SK-N-SH treated with all-trans-retinoic acid at 6 μM for 48 hours (cell line): ENCODE measurements around the gene HNF1A.

Experiments used
- ATAC-seq: fragments of 200-7000 bp; cut with Tn5 transposase; 3 replicates; pipeline ENCODE4 v1.9.1; 2020; ENCODE audit warnings: mild to moderate bottlenecking, moderate library complexity
- ARNTL ChIP-seq: fragments of 450-650 bp; formaldehyde crosslinking; IDR thresholded peaks from 2 replicates; pipeline ENCODE4 v1.5.0; 2020; ENCODE audit warnings: low read depth, mild to moderate bottlenecking, moderate library complexity, borderline replicate concordance
- BACH2 ChIP-seq: fragments of 250-450 bp; sonication (Bioruptor Pico); IDR thresholded peaks from 2 replicates; pipeline ENCODE4 v1.9.0; 2021; ENCODE audit warnings: mild to moderate bottlenecking, borderline replicate concordance
- CREB5 ChIP-seq: fragments of 250-450 bp; sonication (Bioruptor Pico); IDR thresholded peaks from 2 replicates; pipeline ENCODE4 v1.5.1; 2020; ENCODE audit warnings: low read depth, mild to moderate bottlenecking, moderate library complexity
- CSDC2 ChIP-seq: fragments of 250-450 bp; sonication (Bioruptor Pico); IDR thresholded peaks from 2 replicates; pipeline ENCODE4 v1.5.0; 2020; ENCODE audit warnings: mild to moderate bottlenecking, moderate library complexity
- ESRRG ChIP-seq: fragments of 250-450 bp; sonication (Bioruptor Pico); IDR thresholded peaks from 2 replicates; pipeline ENCODE4 v1.6.1; 2021; ENCODE audit warnings: mild to moderate bottlenecking
- GLIS3 ChIP-seq: fragments of 250-450 bp; sonication (Bioruptor Pico); IDR thresholded peaks from 2 replicates; pipeline ENCODE4 v1.5.0; 2020; ENCODE audit warnings: mild to moderate bottlenecking, moderate library complexity
- ISL1 ChIP-seq: fragments of 250-450 bp; sonication (Bioruptor Pico); IDR thresholded peaks from 2 replicates; pipeline ENCODE4 v2.1.2; 2022; ENCODE audit warnings: mild to moderate bottlenecking, moderate library complexity
- OSR1 ChIP-seq: fragments of 250-450 bp; sonication (Bioruptor Pico); IDR thresholded peaks from 2 replicates; pipeline ENCODE4 v1.8.0; 2022; ENCODE audit warnings: moderate library complexity, mild to moderate bottlenecking, inconsistent platforms
- POU6F1 ChIP-seq: fragments of 250-450 bp; sonication (Bioruptor Pico); IDR thresholded peaks from 2 replicates; pipeline ENCODE4 v1.8.0; 2021; ENCODE audit warnings: low read depth, mild to moderate bottlenecking, moderate library complexity, borderline replicate concordance
- PPARA ChIP-seq: fragments of 250-450 bp; sonication (Bioruptor Pico); IDR thresholded peaks from 2 replicates; pipeline ENCODE4 v1.5.0; 2020; ENCODE audit warnings: mild to moderate bottlenecking, borderline replicate concordance
- RARB ChIP-seq: fragments of 250-450 bp; sonication (Bioruptor Pico); IDR thresholded peaks from 2 replicates; pipeline ENCODE4 v1.8.0; 2021; ENCODE audit warnings: mild to moderate bottlenecking, moderate library complexity
- SNAI2 ChIP-seq: fragments of 250-450 bp; sonication (Bioruptor Pico); IDR thresholded peaks from 2 replicates; pipeline ENCODE4 v1.5.0; 2020; ENCODE audit warnings: mild to moderate bottlenecking, moderate library complexity
- TCF4 ChIP-seq: fragments of 250-450 bp; sonication (Bioruptor Pico); IDR thresholded peaks from 2 replicates; pipeline ENCODE4 v1.8.0; 2021; ENCODE audit warnings: mild to moderate bottlenecking, moderate library complexity, borderline replicate concordance
- TOX ChIP-seq: fragments of 250-450 bp; sonication (Bioruptor Pico); IDR thresholded peaks from 2 replicates; pipeline ENCODE4 v1.8.0; 2021; ENCODE audit warnings: mild to moderate bottlenecking, moderate library complexity, borderline replicate concordance
- ZC3H10 ChIP-seq: fragments of 250-450 bp; sonication (Bioruptor Pico); IDR thresholded peaks from 2 replicates; pipeline ENCODE4 v1.5.1; 2021; ENCODE audit warnings: mild to moderate bottlenecking, moderate library complexity
- ZFP3 ChIP-seq: fragments of 250-450 bp; sonication (Bioruptor Pico); IDR thresholded peaks from 2 replicates; pipeline ENCODE4 v1.5.0; 2020; ENCODE audit warnings: mild to moderate bottlenecking, moderate library complexity
- ZNF565 ChIP-seq: fragments of 450-650 bp; formaldehyde crosslinking; conservative IDR thresholded peaks from 2 replicates; pipeline ENCODE4 v1.5.0; 2020; ENCODE audit warnings: low read depth, mild to moderate bottlenecking, moderate library complexity
- ZNF70 ChIP-seq: fragments of 450-650 bp; formaldehyde crosslinking; IDR thresholded peaks from 2 replicates; pipeline ENCODE4 v1.5.0; 2020; ENCODE audit warnings: mild to moderate bottlenecking, moderate library complexity
- ZNF8 ChIP-seq: fragments of 450-650 bp; formaldehyde crosslinking; IDR thresholded peaks from 2 replicates; pipeline ENCODE4 v1.5.0; 2020; ENCODE audit warnings: mild to moderate bottlenecking, moderate library complexity

The HNF1A gene

GRCh38 chr12:121048442-121048841, 70.1 kb downstream of the HNF1A start:
- ATAC-seq, result no peak
- TF ChIP-seq ESRRG (CRISPR knock-in tag) (no peak), TCF4 (CRISPR knock-in tag) (0 out of 2 replicates have a peak, but pooled peaks have one; percentile 13), ZFP3 (CRISPR knock-in tag) (no peak)

- TF ChIP-seq POU6F1 (no peak), ESRRG (CRISPR knock-in tag) (no peak), GLIS3 (CRISPR knock-in tag) (no peak), CREB5 (CRISPR knock-in tag) (no peak), ZNF565 (CRISPR knock-in tag) (no peak), RARB (CRISPR knock-in tag) (no peak), BACH2 (CRISPR knock-in tag) (no peak), TOX (CRISPR knock-in tag) (no peak), CSDC2 (CRISPR knock-in tag) (no peak), PPARA (no peak), OSR1 (CRISPR knock-in tag) (no peak), TCF4 (CRISPR knock-in tag) (no peak), ISL1 (CRISPR knock-in tag) (no peak), ARNTL (CRISPR knock-in tag) (no peak), ZFP3 (CRISPR knock-in tag) (no peak), ZNF70 (CRISPR knock-in tag) (no peak), SNAI2 (CRISPR knock-in tag) (no peak), ZC3H10 (CRISPR knock-in tag) (no peak), ZNF8 (CRISPR knock-in tag) (no peak)
- peak; percentile 40; the same call in 1 of the 3 replicates for ATAC-seq
These were observed 72.4 kb downstream of the HNF1A start for GRCh38 chr12:121050725-121051124.
